GM12878 (cell line): Measurements from ENCODE around the gene PGF. TPM values are rescaled to one million over a fixed set of nuclear protein-coding genes. Genes with fewer than 3 reads are reported as not detected.
"Not testable (repeated sequence)": the region's sequence is repeated elsewhere in the genome, so short reads cannot be mapped to it uniquely, and the experiment has no call there.

Experiments
- ATAC-seq: fragments of 200-7000 bp; cut with Tn5 transposase; 3 replicates; pipeline ENCODE4 v1.9.1; 2020; ENCODE audit warnings: mild to moderate bottlenecking, moderate library complexity
- BruUV-seq: library from RNA; stranded (reverse); fragments of 400-500 nt; replicated peaks from 2 replicates; lab custom pipeline; 2021; lab: Mats Ljungman, UMichigan
- CTCF ChIA-PET: fragments of 300-600 bp; sonication (Branson Sonifier 250); formaldehyde crosslinking; extraction: SDS; loops from one replicate; lab custom pipeline; 2021; ENCODE audit warnings: inconsistent platforms; lab: Yijun Ruan, JAX
- POLR2A ChIA-PET: fragments of 350-600 bp; formaldehyde crosslinking; extraction: SDS; loops from one replicate; lab custom pipeline; 2021; ENCODE audit warnings: inconsistent platforms; lab: Charles Lee
- RAD21 ChIA-PET: fragments of 300-600 bp; sonication (Branson Sonifier 250); formaldehyde crosslinking; loops from one replicate; lab custom pipeline; 2023; ENCODE audit warnings: antibody characterized with exemption; ENCODE audit not compliant: unreplicated experiment; lab: Charles Lee
- SMC1A ChIA-PET: fragments of 300-600 bp; sonication (Branson Sonifier 250); formaldehyde crosslinking; loops from one replicate; lab custom pipeline; 2023; ENCODE audit not compliant: unreplicated experiment, uncharacterized antibody; lab: Charles Lee
- DNase-seq: peaks from one replicate; pipeline ENCODE4 v3.0.0-alpha.2; 2011; ENCODE audit warnings: low read depth, low spot score
- FAIRE-seq: peaks from 3 replicates; lab custom pipeline; 2011; peaks lifted over from hg19 to GRCh38; lab: Jason Lieb, UNC
- H2AFZ ChIP-seq: 2 replicates; pipeline ENCODE4 v1.6.0; 2011; ENCODE audit warnings: low read depth, low read length, control low read depth; ENCODE audit not compliant: control insufficient read depth
- H3K27ac ChIP-seq: 2 replicates; pipeline ENCODE4 v1.5.1; 2011; ENCODE audit warnings: control low read depth; ENCODE audit not compliant: control insufficient read depth, insufficient read depth
- H3K27me3 ChIP-seq, 2 experiments: replicated peaks in 1 of 2; 2 replicates each; pipeline versions ENCODE4 v1.6.0 to v1.6.1; 2011; ENCODE audit warnings: low read length in 1 of 2; ENCODE audit not compliant: control insufficient read depth in 2 of 2, insufficient read depth in 2 of 2
- H3K36me3 ChIP-seq, 2 experiments: 2 replicates each; pipeline ENCODE4 v1.5.1; 2011; ENCODE audit warnings: low read length in 1 of 2; ENCODE audit not compliant: control insufficient read depth in 2 of 2, insufficient read depth in 2 of 2
- H3K4me1 ChIP-seq: 2 replicates; pipeline ENCODE4 v1.6.1; 2011; ENCODE audit warnings: mild to moderate bottlenecking, low read length, moderate library complexity, mixed read lengths; ENCODE audit not compliant: control insufficient read depth, insufficient read depth
- H3K4me2 ChIP-seq: 2 replicates; pipeline ENCODE4 v1.6.0; 2011; ENCODE audit warnings: control low read depth; ENCODE audit not compliant: control insufficient read depth, insufficient read depth
- H3K4me3 ChIP-seq: fragments of 200-600 bp; sonication (generic); 2 replicates; pipeline ENCODE4 v1.5.1; 2016
- H3K79me2 ChIP-seq: 2 replicates; pipeline ENCODE4 v1.6.0; 2011; ENCODE audit warnings: low read length; ENCODE audit not compliant: control insufficient read depth, insufficient read depth
- H3K9ac ChIP-seq: 2 replicates; pipeline ENCODE4 v1.8.0; 2011; ENCODE audit warnings: low read length, control low read depth, mixed read lengths; ENCODE audit not compliant: control insufficient read depth, insufficient read depth
- H3K9me3 ChIP-seq: replicated peaks from 3 replicates; pipeline ENCODE4 v1.5.1; 2011; ENCODE audit warnings: mild to moderate bottlenecking, low read length; ENCODE audit not compliant: control insufficient read depth, insufficient read depth
- H4K20me1 ChIP-seq: 2 replicates; pipeline ENCODE4 v1.6.0; 2011; ENCODE audit not compliant: control insufficient read depth, insufficient read depth
- BHLHE40 ChIP-seq, 2 experiments: fragments of 450-650 bp in 1 of 2; IDR thresholded peaks; 2 replicates each; pipeline ENCODE4 v1.6.1; 2011 to 2017; ENCODE audit warnings: low read depth in 2 of 2, borderline replicate concordance in 1 of 2, improper control_type of control experiment in 1 of 2, low read length in 1 of 2, mild to moderate bottlenecking in 1 of 2
- DPF2 ChIP-seq: fragments of 450-650 bp; IDR thresholded peaks from 2 replicates; pipeline ENCODE4 v1.6.1; 2017; ENCODE audit warnings: mild to moderate bottlenecking
- EED ChIP-seq: sonication (generic); IDR thresholded peaks from 2 replicates; pipeline ENCODE4 v1.6.1; 2016; ENCODE audit warnings: antibody characterized with exemption, low read depth
- EZH2 ChIP-seq: IDR thresholded peaks from 2 replicates; pipeline ENCODE4 v1.6.1; 2012; ENCODE audit warnings: low read depth, mild to moderate bottlenecking, control low read depth, inconsistent platforms, low read length, borderline replicate concordance; ENCODE audit not compliant: control insufficient read depth
- FOS ChIP-seq: IDR thresholded peaks from 3 replicates; pipeline ENCODE4 v1.6.1; 2011; ENCODE audit warnings: borderline replicate concordance; ENCODE audit not compliant: insufficient read length; ENCODE audit errors: extremely low read depth
- HCFC1 ChIP-seq: fragments of 150-350 bp; IDR thresholded peaks from 2 replicates; pipeline ENCODE4 v1.6.1; 2014; ENCODE audit warnings: low read length
- IKZF2 ChIP-seq, 2 experiments: fragments of 450-650 bp; IDR thresholded peaks; 2 replicates each; pipeline ENCODE4 v1.6.1; 2017; ENCODE audit warnings: mild to moderate bottlenecking in 2 of 2, moderate library complexity in 2 of 2
- POU2F2 ChIP-seq: IDR thresholded peaks from 3 replicates; pipeline ENCODE4 v1.6.1; 2011; ENCODE audit warnings: low read depth, mild to moderate bottlenecking, low read length, borderline replicate concordance
- RAD51 ChIP-seq: fragments of 450-650 bp; IDR thresholded peaks from 2 replicates; pipeline ENCODE4 v1.6.1; 2016; ENCODE audit warnings: moderate library complexity, mild to moderate bottlenecking, inconsistent platforms
- RFX5 ChIP-seq: IDR thresholded peaks from 2 replicates; pipeline ENCODE4 v1.6.1; 2011; ENCODE audit warnings: low read depth, low read length, improper control_type of control experiment
- SMC3 ChIP-seq: IDR thresholded peaks from 2 replicates; pipeline ENCODE4 v1.6.1; 2011; ENCODE audit warnings: low read length, improper control_type of control experiment, borderline replicate concordance
- WRNIP1 ChIP-seq: IDR thresholded peaks from 2 replicates; pipeline ENCODE4 v1.6.1; 2011; ENCODE audit warnings: low read depth, low read length, improper control_type of control experiment, borderline replicate concordance
- ZNF217 ChIP-seq: fragments of 450-650 bp; IDR thresholded peaks from 2 replicates; pipeline ENCODE4 v1.6.1; 2017; ENCODE audit warnings: antibody characterized with exemption, mild to moderate bottlenecking
- WGBS: methylation state at CpG from one replicate; pipeline ENCODE4 v1.1.6; 2016; ENCODE audit warnings: low lambda C conversion rate; ENCODE audit not compliant: insufficient replicate concordance, insufficient coverage; ENCODE audit errors: missing lambda C conversion rate; 5-methylcytosine and 5-hydroxymethylcytosine counted together
- in situ Hi-C: fragments of 300-500 bp; cut with MboI; formaldehyde crosslinking; loops from 9 replicates; pipeline ENCODE4 v1.14.3; 2018; ENCODE audit warnings: mixed read lengths
- intact Hi-C: fragments of 100-400 bp; cut with micrococcal nuclease; formaldehyde crosslinking; loops from one replicate; pipeline ENCODE4 v1.14.2; 2022; ENCODE audit not compliant: unreplicated experiment
- polyA plus RNA-seq, 11 experiments: library from polyadenylated mRNA; depleted of rRNA in 4 of 11; unstranded in 6 of 11; stranded (reverse) in 5 of 11; fragments of >200 nt; fragmentation: Nextera tagmentation in 4 of 11; fragmentation: Illumina TruSeq in 1 of 11; extraction: Ambion mirVana in 4 of 11; extraction: Trizol in 1 of 11; gene quantifications; 1 replicate in 1 of 11; 2 replicates in 10 of 11; pipeline versions ENCODE4 v1.2.1 to v1.2.3, GENCODE V29; 2011 to 2016; ENCODE audit warnings: inconsistent platforms in 2 of 11, missing spikeins in 2 of 11, low read depth in 1 of 11
- total RNA-seq, 4 experiments: library from RNA; depleted of rRNA in 3 of 4; stranded (reverse); fragments of >200 nt in 3 of 4; fragmentation: Illumina TruSeq in 1 of 4; extraction: Trizol in 1 of 4; gene quantifications; 2 replicates each; pipeline versions ENCODE4 v1.2.1 to v1.2.3, GENCODE V29; 2013 to 2021

Gene PGF
- total and polyA plus RNA-seq, 10 of the 15 experiments (the other 5 are each of a cell fraction or from before 2014, with no cell fraction given): 0.11 to 5.5 (median 0.63) TPM

DNA sequence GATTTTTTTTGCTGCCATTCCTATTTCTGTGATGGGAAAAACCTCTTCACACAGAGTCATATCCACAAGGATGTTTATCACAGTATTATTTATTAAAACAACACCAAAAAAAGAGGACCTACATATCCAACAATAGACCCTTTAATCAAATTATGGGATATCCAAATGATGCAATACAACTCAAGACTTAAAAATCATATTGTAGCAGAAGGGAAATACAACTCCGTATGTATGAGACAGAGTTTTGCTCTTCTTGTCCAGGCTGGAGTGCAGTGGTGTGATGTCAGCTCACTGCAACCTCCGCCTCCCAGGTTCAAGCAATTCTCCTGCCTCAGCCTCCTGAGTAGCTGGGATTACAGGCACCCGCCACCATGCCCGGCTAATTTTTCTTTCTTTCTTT lies 22.5 kb downstream of the PGF start:
- H2AFZ ChIP-seq, FAIRE-seq: not testable (repeated sequence)

DNA sequence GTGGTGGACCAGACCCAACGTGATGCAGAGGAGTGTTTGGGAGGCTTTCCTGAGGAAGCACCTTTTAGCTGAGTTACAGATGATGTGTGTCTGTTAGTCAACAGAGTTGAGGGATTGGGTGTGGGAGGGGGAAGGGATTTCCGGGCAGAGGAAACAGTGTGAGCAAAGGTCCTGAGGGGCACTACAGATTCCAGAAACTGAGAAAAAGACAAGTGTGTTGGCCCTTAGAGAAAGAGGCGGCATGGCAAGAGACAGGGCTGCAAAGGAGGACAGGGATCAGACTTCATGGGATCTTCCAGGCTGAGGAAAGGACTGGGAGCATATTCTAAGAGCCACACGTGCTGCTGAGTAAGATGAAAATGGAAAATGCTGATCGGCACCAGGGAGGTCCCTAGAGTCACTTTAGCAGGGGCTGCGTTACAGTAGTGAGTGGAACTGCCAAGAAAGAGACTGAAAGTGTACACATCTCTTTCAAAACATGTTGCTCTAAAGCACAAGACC lies 22.9 kb downstream of the PGF start:
- H3K36me3 ChIP-seq: no peaks in the 10 kb centered on the region
- no peak overlapping the region for H3K27ac ChIP-seq
- POLR2A ChIA-PET: interaction anchor here (1.7 kb wide), 1 partner anchor 8 kb away, joined by 5 read pairs; no protein-coding TSS in a partner anchor
- RAD21 ChIA-PET: no interaction called here
- DNase-seq (no peak), FAIRE-seq (no peak), ATAC-seq (peak; percentile 54)
- peaks cover 11% of the 10 kb centered on the region; the same call in 1 of the 2 replicates for H3K4me1 ChIP-seq
- in situ Hi-C loops: no loop called here
- no TSS peak for BruUV-seq
- H3K79me2 ChIP-seq: no peaks in the 10 kb centered on the region
- no peak overlapping the region for H3K4me3 ChIP-seq
- no peaks in the 10 kb centered on the region for H3K9me3 ChIP-seq
- H4K20me1 ChIP-seq: no peaks in the 10 kb centered on the region
- 32% methylated on average over 6 of the region's 6 CpGs for WGBS
- peak overlapping the region; percentile 36 for H3K4me2 ChIP-seq
- no peaks in the 10 kb centered on the region for H3K27me3 ChIP-seq
- CTCF ChIA-PET: interaction anchor here (0.5 kb wide), 1 partner anchor 54 kb away, joined by 4 read pairs; no protein-coding TSS in a partner anchor
- TF ChIP-seq IKZF2 (IDR thresholded peaks at IDR 0.05) (0 out of 4 replicates have a peak, but pooled peaks of 1 of the 2 experiments have one; percentile 12), RAD51 (no peak), BHLHE40 (IDR thresholded peaks at IDR 0.05; ENCODE audit: borderline replicate concordance in 1 of 2, low read depth in 2 of 2, low read length in 1 of 2) (peak in 1 of 2 experiments; percentile 59; a peak in 1 of 4 replicates), WRNIP1 (no peak), EED (peak; percentile 18; the same call in 1 of the 2 replicates), HCFC1 (no peak), POU2F2 (no peak), EZH2 (no peak), FOS (no peak), ZNF217 (no peak), SMC3 (no peak), RFX5 (no peak), DPF2 (no peak)
- SMC1A ChIA-PET: interaction anchor here (0.7 to 2.1 kb wide), 2 partner anchors 9 to 131 kb away, joined by 3 to 5 read pairs; no protein-coding TSS in a partner anchor
- H2AFZ ChIP-seq: peak overlapping the region; percentile 76
- intact Hi-C loops: no loop called here
- H3K9ac ChIP-seq: no peak overlapping the region; the same call in 1 of the 2 replicates

More for the DNA sequence above, 22.5 kb downstream of the PGF start:
- ChIA-PET CTCF (interaction anchor here (0.5 kb wide), 1 partner anchor 54 kb away, joined by 4 read pairs; no protein-coding TSS in a partner anchor), SMC1A (interaction anchor here (0.7 to 1.3 kb wide), 2 partner anchors 9 to 130 kb away, joined by 3 read pairs; no protein-coding TSS in a partner anchor), POLR2A (interaction anchor here (1.7 kb wide), 1 partner anchor 7 kb away, joined by 5 read pairs; no protein-coding TSS in a partner anchor)
- BruUV-seq, H3K79me2 ChIP-seq, RAD21 ChIA-PET, ATAC-seq, intact Hi-C loops, H3K9me3 ChIP-seq, DNase-seq, H3K27me3 ChIP-seq, H4K20me1 ChIP-seq, H3K36me3 ChIP-seq, H3K4me2 ChIP-seq, H3K4me3 ChIP-seq, H3K27ac ChIP-seq, in situ Hi-C loops, H3K9ac ChIP-seq: not testable (repeated sequence)
- WGBS: 77% methylated on average over 4 of the region's 4 CpGs
- peaks cover 11% of the 10 kb centered on the region; the same call in 1 of the 2 replicates for H3K4me1 ChIP-seq
